Adipocyte (in vitro differentiated cells): ENCODE results near the gene EEF1A2.

ENCODE experiments used
- DNase-seq: peaks from one replicate; pipeline ENCODE4 v3.0.0-alpha.2; 2015; ENCODE audit warnings: low read depth
- H3K27me3 ChIP-seq: replicated peaks from 2 replicates; pipeline ENCODE4 v1.7.0; 2013; ENCODE audit warnings: mild to moderate bottlenecking, low read length, moderate library complexity; ENCODE audit not compliant: control insufficient read depth, insufficient read depth
- H3K36me3 ChIP-seq: 2 replicates; pipeline ENCODE4 v1.7.0; 2013; ENCODE audit warnings: low read length, mild to moderate bottlenecking, moderate library complexity; ENCODE audit not compliant: control insufficient read depth, insufficient read depth, severe bottlenecking
- H3K4me1 ChIP-seq: 2 replicates; pipeline ENCODE4 v1.7.0; 2013; ENCODE audit warnings: mild to moderate bottlenecking, low read length, moderate library complexity; ENCODE audit not compliant: control insufficient read depth, insufficient read depth
- H3K4me3 ChIP-seq: 2 replicates; pipeline ENCODE4 v1.7.0; 2013; ENCODE audit warnings: mild to moderate bottlenecking, low read length, moderate library complexity
- H3K9ac ChIP-seq: 2 replicates; pipeline ENCODE4 v1.7.0; 2013; ENCODE audit warnings: mild to moderate bottlenecking, low read length, moderate library complexity
- H3K9me3 ChIP-seq: 2 replicates; pipeline ENCODE4 v1.7.0; 2013; ENCODE audit warnings: mild to moderate bottlenecking, low read length, moderate library complexity; ENCODE audit not compliant: control insufficient read depth

Gene EEF1A2

DNA sequence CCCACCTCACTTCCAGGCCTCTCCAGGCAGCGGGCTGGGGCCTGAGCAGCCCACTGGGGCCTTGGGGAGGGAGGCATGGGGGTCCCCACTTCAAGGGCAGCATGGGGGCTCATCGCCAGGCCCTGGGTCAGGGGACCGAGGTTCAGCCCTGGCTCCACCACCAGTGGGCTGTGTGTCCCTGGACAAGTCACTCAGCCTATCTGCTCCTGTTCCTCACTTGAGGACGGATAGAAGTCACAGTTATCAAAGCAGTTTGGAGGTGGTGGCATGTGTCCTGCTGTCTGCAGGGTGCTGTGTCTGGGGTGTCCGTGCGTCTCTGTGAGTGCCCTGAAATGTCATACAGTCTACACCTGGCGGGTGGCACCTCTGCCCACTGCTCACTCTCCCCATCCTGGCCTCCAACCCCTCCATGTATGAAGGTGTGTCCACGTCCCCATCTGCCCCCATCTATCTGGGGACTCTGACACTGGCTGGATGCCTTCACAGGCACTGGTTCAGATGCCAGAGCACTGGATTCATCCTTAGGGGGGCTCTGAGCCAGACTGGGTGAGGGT is 3.6 kb downstream of the EEF1A2 start:
- no peaks in the 10 kb centered on the region for H3K36me3 ChIP-seq
- no peak for DNase-seq
- H3K27me3 ChIP-seq, result peaks cover 21% of the 10 kb centered on the region
- H3K4me1 ChIP-seq, result no peaks in the 10 kb centered on the region
- H3K9ac ChIP-seq, result no peak overlapping the region
- H3K4me3 ChIP-seq, result no peak overlapping the region
- no peaks in the 10 kb centered on the region for H3K9me3 ChIP-seq

DNA sequence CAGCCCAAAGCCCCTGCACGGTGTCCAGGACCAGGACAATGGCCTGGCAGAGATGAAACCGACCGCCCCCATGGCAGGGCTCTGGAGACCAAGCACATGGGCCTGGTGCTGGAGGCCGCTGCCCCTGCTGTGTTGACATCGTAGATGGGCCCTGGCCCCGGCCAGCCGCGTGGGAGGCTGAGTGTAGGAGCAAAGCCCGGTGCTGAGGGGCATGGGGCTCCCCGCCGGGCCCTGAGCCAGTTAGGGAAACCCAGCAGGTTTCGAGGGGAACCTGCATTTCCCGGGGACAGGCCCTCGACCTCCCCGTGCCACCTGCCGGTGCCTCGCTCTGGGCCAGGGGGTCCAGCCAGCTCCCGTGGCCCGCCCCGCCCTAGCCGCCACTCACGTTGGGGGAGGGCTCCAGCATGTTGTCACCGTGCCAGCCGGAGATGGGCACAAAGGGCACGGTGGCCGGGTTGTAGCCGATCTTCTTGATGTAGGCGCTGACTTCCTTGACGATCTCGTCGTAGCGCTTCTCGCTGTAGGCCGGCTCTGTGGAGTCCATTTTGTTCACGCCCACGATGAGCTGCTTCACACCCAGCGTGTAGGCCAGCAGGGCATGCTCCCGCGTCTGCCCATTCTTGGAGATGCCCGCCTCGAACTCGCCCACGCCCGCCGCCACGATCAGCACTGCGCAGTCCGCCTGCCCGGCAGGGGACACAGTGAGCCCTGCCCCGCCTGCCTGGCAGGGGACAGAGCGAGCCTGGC is 4.3 kb downstream of the EEF1A2 start:
- H3K36me3 ChIP-seq, result no peaks in the 10 kb centered on the region
- DNase-seq, result no peak
- H3K9me3 ChIP-seq, result no peaks in the 10 kb centered on the region
- H3K4me3 ChIP-seq, result no peak overlapping the region
- H3K4me1 ChIP-seq, result no peaks in the 10 kb centered on the region
- H3K9ac ChIP-seq, result no peak overlapping the region
- peaks cover 21% of the 10 kb centered on the region for H3K27me3 ChIP-seq

DNA sequence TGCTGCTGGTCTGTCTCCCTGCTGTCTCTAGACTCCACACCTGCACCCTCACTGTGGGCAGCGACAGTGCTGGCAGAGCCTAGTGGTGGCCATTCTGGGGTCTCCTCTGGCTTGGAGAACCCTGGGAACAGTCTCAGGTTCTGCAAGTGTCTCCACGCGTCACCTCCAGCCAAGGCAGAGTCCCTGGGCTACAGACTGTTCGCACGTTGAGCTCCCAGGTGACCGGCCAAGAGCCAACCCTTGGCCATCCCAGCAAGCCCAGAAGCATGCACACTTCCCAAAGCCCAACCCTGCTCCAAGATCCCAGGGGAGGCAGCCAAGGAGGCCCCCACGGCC is 4.8 kb downstream of the EEF1A2 start:
- H3K9me3 ChIP-seq, result no peaks in the 10 kb centered on the region
- no peak for DNase-seq
- peaks cover 22% of the 10 kb centered on the region for H3K27me3 ChIP-seq
- no peak overlapping the region for H3K4me3 ChIP-seq
- no peaks in the 10 kb centered on the region for H3K36me3 ChIP-seq
- H3K9ac ChIP-seq, result no peak overlapping the region
- no peaks in the 10 kb centered on the region for H3K4me1 ChIP-seq

DNA sequence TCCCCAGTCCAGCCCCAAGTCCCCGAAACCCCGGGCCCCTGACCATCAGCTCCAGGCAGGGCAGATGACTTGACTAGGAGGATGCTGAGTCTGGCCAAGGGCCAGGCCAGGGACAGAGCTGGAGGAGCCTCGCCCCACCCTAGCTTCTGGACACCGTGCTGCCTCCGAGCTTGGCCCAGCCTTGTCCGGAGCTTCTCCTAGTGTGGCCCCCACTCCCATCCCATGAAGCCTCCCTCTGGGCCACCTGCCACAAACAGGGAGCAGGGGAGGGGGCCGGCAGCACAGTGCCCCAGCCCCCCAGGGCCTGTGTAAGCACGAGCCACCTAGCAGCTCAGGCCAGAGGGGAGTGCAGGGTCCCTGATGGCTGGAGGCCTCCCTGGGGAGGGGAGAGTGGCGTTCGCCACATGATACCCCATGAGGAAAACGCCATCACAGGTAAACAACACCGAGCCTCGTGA is 5.3 kb downstream of the EEF1A2 start:
- Histone ChIP-seq H3K9me3 (no peaks in the 10 kb centered on the region), H3K4me1 (no peaks in the 10 kb centered on the region), H3K9ac (no peak overlapping the region), H3K4me3 (no peak overlapping the region), H3K27me3 (peaks cover 26% of the 10 kb centered on the region), H3K36me3 (no peaks in the 10 kb centered on the region)
- DNase-seq, result no peak

DNA sequence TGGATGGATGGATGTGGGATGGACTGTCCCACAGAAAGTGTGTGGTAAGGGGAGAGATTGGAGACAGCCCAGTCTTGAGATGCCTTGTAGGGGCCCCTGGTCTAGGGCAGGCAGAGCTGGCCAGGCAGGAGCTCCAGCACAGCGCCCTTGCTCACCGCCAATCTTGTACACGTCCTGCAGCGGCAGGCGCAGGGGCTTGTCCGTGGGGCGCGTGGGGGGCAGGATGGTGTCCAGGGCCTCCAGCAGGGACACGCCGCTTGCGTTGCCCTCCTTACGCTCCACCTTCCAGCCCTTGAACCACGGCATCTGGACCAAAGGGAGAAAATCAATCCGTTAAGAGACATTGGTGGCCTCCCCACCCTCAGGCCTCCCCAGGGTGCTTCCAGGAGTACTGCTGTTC is 5.9 kb downstream of the EEF1A2 start:
- no peaks in the 10 kb centered on the region for H3K9me3 ChIP-seq
- H3K4me3 ChIP-seq, result no peak overlapping the region
- no peak for DNase-seq
- H3K9ac ChIP-seq, result no peak overlapping the region
- H3K36me3 ChIP-seq, result no peaks in the 10 kb centered on the region
- no peaks in the 10 kb centered on the region for H3K4me1 ChIP-seq
- peaks cover 25% of the 10 kb centered on the region for H3K27me3 ChIP-seq

DNA sequence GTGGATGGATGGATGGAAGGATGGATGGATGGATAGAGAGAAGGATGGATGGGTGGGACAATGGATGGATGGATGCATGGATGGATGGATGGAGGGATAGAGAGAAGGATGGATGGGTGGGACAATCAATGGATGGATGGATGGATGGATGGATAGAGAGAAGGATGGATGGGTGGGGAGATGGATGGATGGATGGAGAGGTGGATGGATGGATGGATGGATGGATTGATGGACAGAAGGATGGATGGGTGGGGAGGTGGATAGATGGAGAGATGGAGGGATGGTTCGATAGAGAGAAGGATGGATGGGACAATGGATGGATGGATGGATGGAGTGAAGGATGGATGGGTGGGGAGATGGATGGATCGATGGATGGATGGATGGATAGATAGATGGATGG is 6.4 kb downstream of the EEF1A2 start:
- Histone ChIP-seq H3K9me3 (no peaks in the 10 kb centered on the region), H3K27me3 (peaks cover 21% of the 10 kb centered on the region), H3K4me1 (no peaks in the 10 kb centered on the region), H3K4me3 (no peak overlapping the region), H3K36me3 (no peaks in the 10 kb centered on the region), H3K9ac (no peak overlapping the region)
- no peak for DNase-seq

DNA sequence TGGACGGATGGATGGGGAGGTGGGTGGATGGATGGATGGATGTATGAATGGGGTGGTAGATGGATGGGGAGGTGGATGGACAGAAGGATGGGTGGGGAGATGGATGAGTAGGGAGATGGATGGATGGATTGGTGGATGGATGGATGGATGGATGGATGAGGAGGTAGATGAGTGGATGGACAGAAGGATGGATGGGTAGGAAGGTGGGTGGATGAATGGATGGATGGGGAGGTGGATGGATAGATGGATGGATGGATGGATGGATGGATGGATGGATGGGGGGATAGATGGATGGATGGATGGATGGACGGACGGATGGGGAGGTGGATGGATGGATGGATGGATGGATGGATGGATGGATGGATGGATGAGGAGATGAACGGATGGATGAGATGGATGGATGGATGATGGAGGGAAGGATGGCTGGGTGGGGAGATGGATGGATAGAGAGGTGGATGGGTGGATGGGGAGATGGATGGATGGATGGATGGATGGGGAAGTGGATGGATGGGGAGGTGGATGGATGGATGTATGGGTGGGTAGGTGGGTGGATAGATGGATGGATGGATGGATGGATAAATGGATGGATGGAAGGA is 7.2 kb downstream of the EEF1A2 start:
- DNase-seq, result no peak
- Histone ChIP-seq H3K9me3 (no peaks in the 10 kb centered on the region), H3K4me1 (no peaks in the 10 kb centered on the region), H3K27me3 (peaks cover 21% of the 10 kb centered on the region), H3K9ac (no peak overlapping the region), H3K4me3 (no peak overlapping the region), H3K36me3 (no peaks in the 10 kb centered on the region)

DNA sequence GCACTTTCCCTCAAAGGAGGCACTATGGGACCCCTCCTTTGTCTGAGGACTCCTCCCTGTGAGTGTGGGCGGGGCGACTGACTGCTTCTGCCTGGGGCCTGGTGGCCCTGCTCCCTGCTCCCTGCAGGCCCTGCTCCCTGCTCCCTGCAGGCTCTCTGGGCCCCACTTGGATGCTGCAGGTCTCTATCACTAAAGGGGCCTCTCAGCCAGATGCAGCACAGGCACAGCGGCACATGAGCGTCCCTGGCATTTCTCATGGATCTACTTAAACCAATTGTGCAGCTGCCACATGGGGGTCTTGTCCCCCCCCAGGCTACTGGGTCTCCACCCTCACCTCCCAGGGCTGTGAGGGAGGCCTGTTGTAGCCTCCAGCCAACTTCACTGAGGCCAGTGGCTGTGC is 7.8 kb downstream of the EEF1A2 start:
- peaks cover 25% of the 10 kb centered on the region for H3K27me3 ChIP-seq
- no peak overlapping the region for H3K4me3 ChIP-seq
- no peaks in the 10 kb centered on the region for H3K4me1 ChIP-seq
- DNase-seq, result no peak
- H3K9ac ChIP-seq, result no peak overlapping the region
- H3K9me3 ChIP-seq, result peaks cover 4% of the 10 kb centered on the region
- H3K36me3 ChIP-seq, result no peaks in the 10 kb centered on the region

DNA sequence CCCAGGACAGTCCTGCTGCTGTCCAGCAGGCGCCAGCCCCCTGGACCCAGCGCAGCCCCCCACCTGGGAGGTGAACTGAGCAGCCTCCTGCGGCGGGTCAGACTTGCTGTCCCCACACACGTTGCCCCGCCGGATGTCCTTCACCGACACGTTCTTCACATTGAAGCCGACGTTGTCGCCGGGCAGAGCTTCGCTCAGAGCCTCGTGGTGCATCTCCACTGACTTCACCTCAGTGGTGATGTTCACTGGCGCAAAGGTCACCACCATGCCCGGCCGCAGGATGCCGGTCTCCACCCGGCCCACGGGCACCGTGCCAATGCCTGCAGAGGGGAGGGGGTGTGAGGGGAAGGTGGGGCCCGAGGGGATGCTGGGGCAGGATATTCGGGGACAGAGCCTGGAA is 8.5 kb downstream of the EEF1A2 start:
- Histone ChIP-seq H3K9me3 (peaks cover 6% of the 10 kb centered on the region), H3K4me1 (no peaks in the 10 kb centered on the region), H3K27me3 (peaks cover 25% of the 10 kb centered on the region), H3K36me3 (no peaks in the 10 kb centered on the region), H3K9ac (no peak overlapping the region), H3K4me3 (no peak overlapping the region)
- DNase-seq, result no peak

DNA sequence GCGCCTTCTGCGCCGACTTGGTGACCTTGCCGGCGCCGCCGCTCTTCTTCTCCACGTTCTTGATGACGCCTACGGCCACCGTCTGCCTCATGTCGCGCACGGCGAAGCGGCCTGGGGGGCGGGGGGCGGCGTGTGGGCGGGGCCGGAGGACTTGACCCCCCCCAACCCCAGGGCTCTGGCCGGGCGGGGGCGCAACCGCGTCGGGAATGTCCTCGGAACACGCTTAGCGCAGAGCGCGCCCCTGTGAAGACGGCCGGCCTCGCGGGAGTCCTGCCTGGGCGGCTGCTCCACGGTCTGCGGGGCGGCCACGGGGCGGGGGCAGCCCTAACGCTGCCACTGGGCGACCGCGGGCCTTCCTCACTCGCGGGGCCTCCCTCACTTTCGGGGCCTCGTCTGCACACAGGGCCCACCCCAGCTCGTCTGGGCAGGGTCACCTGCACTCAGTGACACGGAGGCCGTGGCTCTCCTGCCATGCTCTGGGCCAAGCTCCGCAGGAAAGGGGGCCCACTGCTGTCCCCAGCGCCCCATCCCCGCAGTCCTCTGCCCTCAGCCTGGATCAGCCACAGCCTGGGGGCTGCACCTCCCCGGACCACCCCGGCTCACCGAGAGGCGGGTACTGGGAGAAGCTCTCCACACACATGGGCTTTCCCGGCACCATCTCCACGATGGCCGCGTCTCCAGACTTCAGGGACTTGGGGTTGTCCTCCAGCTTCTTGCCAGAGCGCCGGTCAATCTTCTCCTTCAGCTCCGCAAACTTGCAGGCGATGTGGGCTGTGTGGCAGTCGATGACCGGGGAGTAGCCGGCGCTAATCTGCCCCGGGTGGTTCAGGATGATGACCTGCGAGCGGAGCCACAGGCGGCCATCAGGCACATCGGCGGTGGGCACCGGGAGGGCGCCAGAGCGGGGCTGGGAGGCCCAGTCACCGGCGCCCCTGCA is 10.3 kb downstream of the EEF1A2 start:
- Histone ChIP-seq H3K4me3 (no peak overlapping the region), H3K9me3 (peaks cover 6% of the 10 kb centered on the region), H3K27me3 (peaks cover 26% of the 10 kb centered on the region)

DNA sequence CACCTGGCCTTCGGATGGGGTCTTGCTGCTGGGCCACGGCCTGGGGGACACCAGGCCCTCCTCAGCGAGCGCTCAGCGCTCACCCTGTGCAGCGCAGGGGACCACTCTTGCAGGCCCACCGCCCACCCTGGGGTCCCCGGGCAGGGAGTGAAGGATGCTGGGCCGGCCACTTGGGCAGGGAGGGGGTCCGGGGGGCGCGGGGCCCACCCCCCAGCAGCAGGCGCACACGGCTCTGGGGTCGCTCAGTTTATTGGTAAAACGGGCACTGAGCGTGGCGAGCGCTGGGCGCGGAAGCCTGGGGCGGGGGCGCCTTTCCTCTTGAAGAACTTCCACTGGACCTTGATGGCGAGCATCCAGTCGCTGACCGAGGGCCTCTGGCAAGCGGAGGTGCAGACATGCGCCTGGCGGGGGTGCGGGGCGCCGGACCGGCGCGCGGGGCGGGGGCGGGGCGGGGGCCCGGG is 11.1 kb downstream of the EEF1A2 start:
- H3K4me3 ChIP-seq, result no peak overlapping the region
- no peak for DNase-seq

More for the DNA sequence above, 10.3 kb downstream of the EEF1A2 start:
- Histone ChIP-seq H3K4me1 (no peaks in the 10 kb centered on the region), H3K9ac (no peak overlapping the region), H3K36me3 (no peaks in the 10 kb centered on the region)
- no peak for DNase-seq

More for the DNA sequence above, 11.1 kb downstream of the EEF1A2 start:
- Histone ChIP-seq H3K27me3 (peaks cover 26% of the 10 kb centered on the region), H3K36me3 (no peaks in the 10 kb centered on the region), H3K4me1 (no peaks in the 10 kb centered on the region), H3K9ac (no peak overlapping the region), H3K9me3 (peaks cover 6% of the 10 kb centered on the region)
